Adrenal gland (tissue), 5 donors: ENCODE data around the gene NUBP2.

Experiments used
- CTCF ChIP-seq, 6 experiments: fragments of 450-650 bp in 4 of 6; fragments of 200-600 bp in 2 of 6; sonication (generic) in 1 of 6; IDR thresholded peaks; 1 replicate in 5 of 6; 2 replicates in 1 of 6; pipeline versions ENCODE4 v1.5.1 to v1.8.0; 2016 to 2021; ENCODE audit warnings: antibody characterized with exemption in 6 of 6, mild to moderate bottlenecking in 2 of 6, moderate library complexity in 1 of 6
- POLR2A ChIP-seq, 2 donors: fragments of 450-650 bp; IDR thresholded peaks; one replicate each; pipeline ENCODE4 v1.6.1; 2017; ENCODE audit warnings: antibody characterized with exemption in 2 of 2, mild to moderate bottlenecking in 2 of 2, moderate library complexity in 1 of 2
- donor health status: DM: no; HTN: no; CAD: no.

DNA sequence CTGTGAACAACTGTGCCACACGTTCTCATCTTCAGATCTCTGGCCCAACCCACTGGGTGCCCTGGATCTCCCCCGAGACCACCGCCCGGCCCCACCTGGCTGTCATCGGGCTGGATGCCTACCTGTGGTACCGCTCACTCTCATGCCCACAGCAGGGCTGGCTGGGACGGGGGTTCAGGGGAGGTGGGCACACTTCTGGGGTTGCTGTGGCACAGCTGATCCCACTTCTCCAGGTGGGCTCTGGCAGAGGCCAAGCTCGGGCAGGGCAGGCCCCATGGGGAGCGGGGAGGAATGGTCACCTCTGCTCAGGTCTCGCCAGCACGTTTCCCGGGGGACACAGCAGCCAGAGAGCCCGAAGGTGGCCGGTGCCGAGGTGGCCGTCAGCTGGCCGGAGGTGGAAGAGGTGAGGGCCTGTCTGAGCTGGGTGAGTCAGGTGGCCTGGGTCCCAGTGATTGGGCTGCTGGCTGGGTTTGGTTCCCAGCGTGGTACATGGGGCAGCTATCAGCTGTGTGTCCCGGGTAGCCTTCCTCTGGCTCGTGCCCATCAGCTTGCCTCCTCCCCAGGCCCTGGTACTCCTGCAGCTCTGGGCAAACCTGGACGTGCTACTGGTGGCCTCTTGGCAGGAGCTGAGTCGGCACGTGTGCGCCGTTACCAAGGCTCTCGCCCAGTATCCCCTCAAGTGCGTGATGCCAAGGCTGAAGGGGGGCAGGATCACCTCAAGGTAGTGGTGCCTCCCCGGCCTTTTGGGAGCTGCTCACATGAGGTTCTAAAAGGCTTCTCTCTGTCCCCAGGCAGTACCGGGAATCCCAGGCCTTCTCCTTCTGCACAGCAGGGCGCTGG lies 7.5 kb upstream of the NUBP2 start:
- TF ChIP-seq CTCF (IDR thresholded peaks at IDR 0.05) = no peak
- TF ChIP-seq POLR2A (IDR thresholded peaks at IDR 0.05) = no peak
